SK-N-SH (cell line): ENCODE data around the gene LRRC59.

Source experiments
- NFIC ChIP-seq: IDR thresholded peaks from 2 replicates; pipeline ENCODE4 v1.4.0; 2012; ENCODE audit warnings: borderline replicate concordance
- TF ChIP-seq, protein P1 (sequence below): fragments of 150-350 bp; IDR thresholded peaks from 2 replicates; pipeline ENCODE4 v1.6.1; 2016; ENCODE audit warnings: mild to moderate bottlenecking, low read depth, low read length

DNA sequence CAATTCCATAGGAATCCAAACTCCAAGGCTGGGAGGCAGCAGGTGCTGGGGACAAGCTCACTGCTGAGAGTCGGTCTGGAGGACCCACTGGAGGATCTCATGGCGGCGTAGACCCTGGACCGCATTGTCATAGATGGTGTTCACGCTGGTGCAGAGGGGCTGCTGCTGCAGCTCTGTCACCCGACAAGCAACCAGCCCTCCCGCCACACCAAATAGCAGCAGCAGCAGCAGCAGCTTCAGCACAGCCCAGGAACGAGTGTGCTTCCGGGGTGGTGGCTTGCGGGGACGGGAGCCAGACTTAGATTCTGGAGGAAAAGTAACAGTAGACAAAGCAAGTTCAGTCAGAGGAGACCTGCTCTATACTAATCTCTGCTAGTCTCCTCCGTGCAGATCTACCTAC, 14.4 kb downstream of the LRRC59 start:
- TF ChIP-seq, protein P1, sequence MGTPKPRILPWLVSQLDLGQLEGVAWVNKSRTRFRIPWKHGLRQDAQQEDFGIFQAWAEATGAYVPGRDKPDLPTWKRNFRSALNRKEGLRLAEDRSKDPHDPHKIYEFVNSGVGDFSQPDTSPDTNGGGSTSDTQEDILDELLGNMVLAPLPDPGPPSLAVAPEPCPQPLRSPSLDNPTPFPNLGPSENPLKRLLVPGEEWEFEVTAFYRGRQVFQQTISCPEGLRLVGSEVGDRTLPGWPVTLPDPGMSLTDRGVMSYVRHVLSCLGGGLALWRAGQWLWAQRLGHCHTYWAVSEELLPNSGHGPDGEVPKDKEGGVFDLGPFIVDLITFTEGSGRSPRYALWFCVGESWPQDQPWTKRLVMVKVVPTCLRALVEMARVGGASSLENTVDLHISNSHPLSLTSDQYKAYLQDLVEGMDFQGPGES = no peak
- TF ChIP-seq NFIC = no peak
